ENCODE data around the gene NDRG2.

- no peak for TF ChIP-seq CTCF (IDR thresholded peaks at IDR 0.05)
- TF ChIP-seq POLR2A (IDR thresholded peaks at IDR 0.05) = no peak
- no peak for TF ChIP-seq EP300 (IDR thresholded peaks at IDR 0.05)
Measured at GRCh38 chr14:21017528-21018245, 7.2 kb downstream of the NDRG2 start.

Data from ovary (tissue), 3 donors.